Measurements from ENCODE around the gene SP140.

- TF ChIP-seq, protein P1, sequence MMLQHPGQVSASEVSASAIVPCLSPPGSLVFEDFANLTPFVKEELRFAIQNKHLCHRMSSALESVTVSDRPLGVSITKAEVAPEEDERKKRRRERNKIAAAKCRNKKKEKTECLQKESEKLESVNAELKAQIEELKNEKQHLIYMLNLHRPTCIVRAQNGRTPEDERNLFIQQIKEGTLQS (IDR thresholded peaks at IDR 0.05; ENCODE audit: insufficient read depth, low read depth, low read length) = no peak
- TF ChIP-seq SP2 (IDR thresholded peaks at IDR 0.05; ENCODE audit: low read length) (no peak), USF2 (IDR thresholded peaks at IDR 0.05; ENCODE audit: low read length) (no peak), CHD2 (IDR thresholded peaks at IDR 0.05; ENCODE audit: low read length) (no peak), POLR2A (IDR thresholded peaks at IDR 0.05; ENCODE audit: control extremely low read depth in 1 of 2, low read depth in 2 of 2, low read length in 2 of 2) (no peak)
- TF ChIP-seq, protein P2, sequence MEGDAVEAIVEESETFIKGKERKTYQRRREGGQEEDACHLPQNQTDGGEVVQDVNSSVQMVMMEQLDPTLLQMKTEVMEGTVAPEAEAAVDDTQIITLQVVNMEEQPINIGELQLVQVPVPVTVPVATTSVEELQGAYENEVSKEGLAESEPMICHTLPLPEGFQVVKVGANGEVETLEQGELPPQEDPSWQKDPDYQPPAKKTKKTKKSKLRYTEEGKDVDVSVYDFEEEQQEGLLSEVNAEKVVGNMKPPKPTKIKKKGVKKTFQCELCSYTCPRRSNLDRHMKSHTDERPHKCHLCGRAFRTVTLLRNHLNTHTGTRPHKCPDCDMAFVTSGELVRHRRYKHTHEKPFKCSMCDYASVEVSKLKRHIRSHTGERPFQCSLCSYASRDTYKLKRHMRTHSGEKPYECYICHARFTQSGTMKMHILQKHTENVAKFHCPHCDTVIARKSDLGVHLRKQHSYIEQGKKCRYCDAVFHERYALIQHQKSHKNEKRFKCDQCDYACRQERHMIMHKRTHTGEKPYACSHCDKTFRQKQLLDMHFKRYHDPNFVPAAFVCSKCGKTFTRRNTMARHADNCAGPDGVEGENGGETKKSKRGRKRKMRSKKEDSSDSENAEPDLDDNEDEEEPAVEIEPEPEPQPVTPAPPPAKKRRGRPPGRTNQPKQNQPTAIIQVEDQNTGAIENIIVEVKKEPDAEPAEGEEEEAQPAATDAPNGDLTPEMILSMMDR (IDR thresholded peaks at IDR 0.05; ENCODE audit: control extremely low read depth in 1 of 3, insufficient read depth in 1 of 3, low read depth in 1 of 3, low read length in 3 of 3) = no peak
Observed at GRCh38 chr2:230324503-230324902, 99.0 kb downstream of the SP140 start.
